ENCODE data around the gene SSPN. TPM values are rescaled to one million over a fixed set of nuclear protein-coding genes. Genes with fewer than 3 reads are reported as not detected.
A peak's percentile ranks its signal among the peaks of the same experiment; 100 is the strongest.

SSPN gene
- total RNA-seq, 2 donors from 2014 or later: 3.3 to 6.7 TPM

DNA sequence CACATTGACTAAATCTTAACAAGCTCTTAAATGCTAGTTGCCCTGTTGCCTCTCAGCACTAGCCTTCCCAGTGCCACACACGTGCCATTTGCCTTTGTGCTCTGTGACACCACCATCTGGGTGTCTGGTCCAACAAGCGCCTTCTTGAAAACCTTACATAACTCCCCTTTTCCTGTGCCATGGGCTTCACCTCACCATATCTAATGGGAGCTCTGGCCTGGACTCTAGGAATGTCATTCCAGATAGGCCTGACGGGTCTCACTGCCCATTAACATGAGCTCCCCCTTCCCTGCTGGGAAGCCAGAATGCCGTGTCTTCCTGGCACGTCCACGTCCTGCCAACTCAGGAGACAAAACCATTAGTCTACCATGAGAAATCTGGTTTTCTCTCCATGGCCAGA, 24.4 kb downstream of the SSPN start:
- intact Hi-C loops (cut with DNase I): no loop called here

DNA sequence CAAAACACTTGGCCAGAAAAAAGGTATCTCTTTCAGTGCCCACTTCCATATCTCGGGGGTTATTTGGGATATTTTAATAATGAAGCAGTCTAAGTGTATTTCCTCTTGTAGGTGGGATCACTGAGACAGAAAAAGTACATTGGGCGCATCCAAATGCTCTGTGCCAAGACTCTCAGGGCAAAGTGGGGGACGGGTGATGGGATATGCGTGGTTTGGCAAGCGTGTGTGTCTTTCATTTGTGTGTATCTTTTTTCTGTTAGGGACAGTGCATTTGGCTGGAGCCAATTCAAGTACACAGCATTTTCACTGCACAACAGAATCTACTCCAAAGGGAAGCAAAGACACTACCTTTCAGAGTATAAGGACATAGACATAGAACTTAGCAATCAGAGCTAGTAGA, 29.3 kb downstream of the SSPN start:
- no peaks in the 10 kb centered on the region for H3K27me3 ChIP-seq
- DNase-seq (no peak), ATAC-seq (no peak)
- peaks cover 8% of the 10 kb centered on the region for H3K4me1 ChIP-seq
- H3K27ac ChIP-seq: no peak overlapping the region
- intact Hi-C loops (cut with DNase I): no loop called here
- TF ChIP-seq CTCF (IDR thresholded peaks at IDR 0.05) (no peak), POLR2A (IDR thresholded peaks at IDR 0.05) (no peak)
- H3K4me3 ChIP-seq: no peak overlapping the region
- 88 to 93% methylated on average over 5 of the region's 5 CpGs for WGBS, 2 donors
- no peaks in the 10 kb centered on the region for H3K9me3 ChIP-seq
- no peaks in the 10 kb centered on the region for H3K36me3 ChIP-seq (replicated peaks in 1 of 2; ENCODE audit: insufficient read depth in 1 of 2, low read depth in 2 of 2)

More for the DNA sequence above, 24.4 kb downstream of the SSPN start:
- 86 to 93% methylated on average over 6 of the region's 6 CpGs for WGBS, 2 donors
- no peaks in the 10 kb centered on the region for H3K9me3 ChIP-seq
- no peaks in the 10 kb centered on the region for H3K36me3 ChIP-seq (replicated peaks in 1 of 2; ENCODE audit: insufficient read depth in 1 of 2, low read depth in 2 of 2)
- TF ChIP-seq CTCF (IDR thresholded peaks at IDR 0.05) (no peak), POLR2A (IDR thresholded peaks at IDR 0.05) (no peak)
- H3K27me3 ChIP-seq: no peaks in the 10 kb centered on the region
- no peaks in the 10 kb centered on the region for H3K4me1 ChIP-seq
- DNase-seq (no peak), ATAC-seq (no peak)
- H3K4me3 ChIP-seq: no peak overlapping the region
- H3K27ac ChIP-seq: no peak overlapping the region

- Histone ChIP-seq H3K4me3 (no peak overlapping the region), H3K9me3 (no peaks in the 10 kb centered on the region), H3K4me1 (peaks cover 8% of the 10 kb centered on the region), H3K27ac (peak overlapping the region in 3 of 4 donors; percentile 1 to 56 (median 46)), H3K36me3 (replicated peaks in 1 of 2; ENCODE audit: insufficient read depth in 1 of 2, low read depth in 2 of 2) (no peaks in the 10 kb centered on the region), H3K27me3 (no peaks in the 10 kb centered on the region)
- WGBS, 2 donors: 55 to 68% methylated on average over 10 of the region's 10 CpGs
- TF ChIP-seq CTCF (IDR thresholded peaks at IDR 0.05) (no peak), POLR2A (IDR thresholded peaks at IDR 0.05) (no peak)
- intact Hi-C loops (cut with DNase I): no loop called here
- DNase-seq: no peak
- peak; percentile 21 for ATAC-seq
These were observed 30.7 kb downstream of the SSPN start for GRCh38 chr12:26226122-26226521.

- DNase-seq (peak; percentile 33 to 55 (median 48)), ATAC-seq (peak; percentile 82)
- no peaks in the 10 kb centered on the region for H3K27me3 ChIP-seq
- peaks cover 8% of the 10 kb centered on the region for H3K4me1 ChIP-seq
- peak overlapping the region in 3 of 4 donors; percentile 1 to 56 (median 46) for H3K27ac ChIP-seq
- 7 to 17% methylated on average over 10 to 44 of the region's 44 CpGs for WGBS, 2 donors
- H3K36me3 ChIP-seq (replicated peaks in 1 of 2; ENCODE audit: insufficient read depth in 1 of 2, low read depth in 2 of 2): no peaks in the 10 kb centered on the region
- H3K4me3 ChIP-seq: no peak overlapping the region
- intact Hi-C loops (cut with DNase I): no loop called here
- no peaks in the 10 kb centered on the region for H3K9me3 ChIP-seq
- TF ChIP-seq POLR2A (IDR thresholded peaks at IDR 0.05) (peak; percentile 16 to 58 (median 44)), CTCF (IDR thresholded peaks at IDR 0.05) (peak in 2 of 7 experiments; percentile 2 to 6)
These were observed 31.4 kb downstream of the SSPN start for GRCh38 chr12:26226629-26227360.

DNA sequence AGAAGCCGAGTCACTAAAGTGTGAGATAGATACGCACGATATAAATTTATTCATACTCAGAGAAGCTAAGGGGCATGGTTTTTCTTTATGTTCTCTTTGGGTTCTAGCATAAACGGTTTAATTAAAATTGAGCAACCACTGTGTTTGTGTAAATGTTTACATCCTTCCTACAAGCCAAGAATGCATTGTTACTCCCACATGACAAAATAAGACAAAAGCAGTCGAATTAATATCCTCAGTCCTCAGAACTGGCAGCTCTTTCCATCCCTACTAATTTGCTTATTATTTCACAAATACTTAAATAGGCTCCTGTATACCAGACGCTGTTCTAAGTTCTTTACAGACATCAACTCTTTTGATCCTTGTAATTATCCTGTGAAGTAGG, 32.0 kb downstream of the SSPN start:
- no peak for TF ChIP-seq CTCF (IDR thresholded peaks at IDR 0.05)
- no peak for TF ChIP-seq POLR2A (IDR thresholded peaks at IDR 0.05)
- Histone ChIP-seq H3K9me3 (no peaks in the 10 kb centered on the region), H3K4me3 (no peak overlapping the region), H3K36me3 (replicated peaks in 1 of 2; ENCODE audit: insufficient read depth in 1 of 2, low read depth in 2 of 2) (no peaks in the 10 kb centered on the region), H3K27me3 (no peaks in the 10 kb centered on the region), H3K4me1 (peaks cover 8% of the 10 kb centered on the region), H3K27ac (no peak overlapping the region)
- no peak for DNase-seq
- 69 to 72% methylated on average over 6 of the region's 6 CpGs for WGBS, 2 donors
- no peak for ATAC-seq
- intact Hi-C loops (cut with DNase I): no loop called here
